ENCODE results near the gene ARSG.

- TF ChIP-seq, protein P1, sequence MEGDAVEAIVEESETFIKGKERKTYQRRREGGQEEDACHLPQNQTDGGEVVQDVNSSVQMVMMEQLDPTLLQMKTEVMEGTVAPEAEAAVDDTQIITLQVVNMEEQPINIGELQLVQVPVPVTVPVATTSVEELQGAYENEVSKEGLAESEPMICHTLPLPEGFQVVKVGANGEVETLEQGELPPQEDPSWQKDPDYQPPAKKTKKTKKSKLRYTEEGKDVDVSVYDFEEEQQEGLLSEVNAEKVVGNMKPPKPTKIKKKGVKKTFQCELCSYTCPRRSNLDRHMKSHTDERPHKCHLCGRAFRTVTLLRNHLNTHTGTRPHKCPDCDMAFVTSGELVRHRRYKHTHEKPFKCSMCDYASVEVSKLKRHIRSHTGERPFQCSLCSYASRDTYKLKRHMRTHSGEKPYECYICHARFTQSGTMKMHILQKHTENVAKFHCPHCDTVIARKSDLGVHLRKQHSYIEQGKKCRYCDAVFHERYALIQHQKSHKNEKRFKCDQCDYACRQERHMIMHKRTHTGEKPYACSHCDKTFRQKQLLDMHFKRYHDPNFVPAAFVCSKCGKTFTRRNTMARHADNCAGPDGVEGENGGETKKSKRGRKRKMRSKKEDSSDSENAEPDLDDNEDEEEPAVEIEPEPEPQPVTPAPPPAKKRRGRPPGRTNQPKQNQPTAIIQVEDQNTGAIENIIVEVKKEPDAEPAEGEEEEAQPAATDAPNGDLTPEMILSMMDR (optimal IDR thresholded peaks at IDR 0.05 in 1 of 3, IDR thresholded peaks at IDR 0.05 in 1 of 3, conservative IDR thresholded peaks at IDR 0.05 in 1 of 3; ENCODE audit: extremely low read depth in 1 of 3, insufficient read depth in 2 of 3, low read length in 3 of 3): no peak
- TF ChIP-seq EZH2 (IDR thresholded peaks at IDR 0.05; ENCODE audit: low read length): no peak
Observed at GRCh38 chr17:68390888-68391545, 99.7 kb downstream of the ARSG start.
